Endodermal cell (in vitro differentiated cells): ENCODE measurements around the gene NUP58. TPM values are rescaled to one million over a fixed set of nuclear protein-coding genes. Genes with fewer than 3 reads are reported as not detected.

ENCODE experiments used
- DNase-seq: peaks from one replicate; pipeline ENCODE4 v3.0.0-alpha.2; 2017
- H3K27ac ChIP-seq: 2 replicates; pipeline ENCODE4 v1.5.1; 2013; ENCODE audit warnings: mild to moderate bottlenecking, low read depth, low read length, moderate library complexity
- H3K27me3 ChIP-seq: 2 replicates; pipeline ENCODE4 v1.6.1; 2013; ENCODE audit warnings: mild to moderate bottlenecking, low read length, moderate library complexity; ENCODE audit not compliant: insufficient read depth, control insufficient read depth, poor library complexity, severe bottlenecking
- H3K36me3 ChIP-seq: 2 replicates; pipeline ENCODE4 v1.7.0; 2013; ENCODE audit warnings: mild to moderate bottlenecking, low read length, moderate library complexity; ENCODE audit not compliant: control insufficient read depth, insufficient read depth
- H3K4me1 ChIP-seq: one replicate; pipeline ENCODE4 v1.7.0; 2013; ENCODE audit warnings: low read length; ENCODE audit not compliant: control insufficient read depth, insufficient read depth
- H3K4me3 ChIP-seq: 2 replicates; pipeline ENCODE4 v1.5.1; 2013; ENCODE audit warnings: mild to moderate bottlenecking, low read length, moderate library complexity
- H3K9ac ChIP-seq: 2 replicates; pipeline ENCODE4 v1.6.1; 2013; ENCODE audit warnings: mild to moderate bottlenecking, low read length, moderate library complexity; ENCODE audit not compliant: poor library complexity, severe bottlenecking; ENCODE audit errors: extremely low read depth
- H3K9me3 ChIP-seq: 2 replicates; pipeline ENCODE4 v1.6.1; 2013; ENCODE audit warnings: mild to moderate bottlenecking, low read length, moderate library complexity; ENCODE audit not compliant: control insufficient read depth
- H3K27ac Mint-ChIP-seq: 2 replicates; pipeline ENCODE4 v1.8.0; 2020; ENCODE audit warnings: mixed read lengths
- H3K27me3 Mint-ChIP-seq: 2 replicates; pipeline ENCODE4 v1.8.0; 2021; ENCODE audit warnings: mild to moderate bottlenecking, mixed read lengths; ENCODE audit not compliant: insufficient read depth
- H3K36me3 Mint-ChIP-seq: 2 replicates; pipeline ENCODE4 v1.8.0; 2020; ENCODE audit warnings: low read depth, mixed read lengths
- H3K4me1 Mint-ChIP-seq: 2 replicates; pipeline ENCODE4 v1.8.0; 2020; ENCODE audit warnings: mixed read lengths
- H3K4me3 Mint-ChIP-seq: 2 replicates; pipeline ENCODE4 v1.8.0; 2020; ENCODE audit warnings: mild to moderate bottlenecking, moderate library complexity, mixed read lengths
- H3K9me3 Mint-ChIP-seq: 2 replicates; pipeline ENCODE4 v1.8.0; 2020; ENCODE audit warnings: mild to moderate bottlenecking, mixed read lengths
- WGBS, 2 experiments: methylation state at CpG; one replicate each; pipeline versions ENCODE4 v1.1.5 to v1.1.7; 2013; ENCODE audit warnings: missing lambda C conversion rate in 2 of 2, mixed read lengths in 1 of 2; ENCODE audit not compliant: insufficient coverage in 1 of 2, insufficient read length in 1 of 2; 5-methylcytosine and 5-hydroxymethylcytosine counted together
- total RNA-seq, 2 donors: library from RNA; stranded (reverse); fragmentation: NEBNext Ultra II Directional in 1 of 2; extraction: Animal tissue kit (Norgen Biotek cat#: 25700) in 1 of 2; gene quantifications; 2 replicates in 1 of 2; 3 replicates in 1 of 2; pipeline ENCODE4 v1.2.1, GENCODE V29; 2021
- TF ChIP-seq, protein P1 (sequence below): fragments of 200-600 bp; sonication (generic); conservative IDR thresholded peaks from 2 replicates; pipeline ENCODE4 v1.5.0; 2021; ENCODE audit warnings: antibody characterized with exemption, mild to moderate bottlenecking

Gene NUP58
- total RNA-seq, 2 donors from 2014 or later = 49.7 to 66.4 TPM

GRCh38 chr13:25372284-25373081 lies 71.1 kb downstream of the NUP58 start:
- peak; percentile 79 for DNase-seq
- TF ChIP-seq, protein P1, sequence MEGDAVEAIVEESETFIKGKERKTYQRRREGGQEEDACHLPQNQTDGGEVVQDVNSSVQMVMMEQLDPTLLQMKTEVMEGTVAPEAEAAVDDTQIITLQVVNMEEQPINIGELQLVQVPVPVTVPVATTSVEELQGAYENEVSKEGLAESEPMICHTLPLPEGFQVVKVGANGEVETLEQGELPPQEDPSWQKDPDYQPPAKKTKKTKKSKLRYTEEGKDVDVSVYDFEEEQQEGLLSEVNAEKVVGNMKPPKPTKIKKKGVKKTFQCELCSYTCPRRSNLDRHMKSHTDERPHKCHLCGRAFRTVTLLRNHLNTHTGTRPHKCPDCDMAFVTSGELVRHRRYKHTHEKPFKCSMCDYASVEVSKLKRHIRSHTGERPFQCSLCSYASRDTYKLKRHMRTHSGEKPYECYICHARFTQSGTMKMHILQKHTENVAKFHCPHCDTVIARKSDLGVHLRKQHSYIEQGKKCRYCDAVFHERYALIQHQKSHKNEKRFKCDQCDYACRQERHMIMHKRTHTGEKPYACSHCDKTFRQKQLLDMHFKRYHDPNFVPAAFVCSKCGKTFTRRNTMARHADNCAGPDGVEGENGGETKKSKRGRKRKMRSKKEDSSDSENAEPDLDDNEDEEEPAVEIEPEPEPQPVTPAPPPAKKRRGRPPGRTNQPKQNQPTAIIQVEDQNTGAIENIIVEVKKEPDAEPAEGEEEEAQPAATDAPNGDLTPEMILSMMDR = peak; percentile 29
- H3K4me1 ChIP-seq = no peaks in the 10 kb centered on the region
- Mint-ChIP-seq H3K27ac (no peak overlapping the region), H3K4me3 (peak overlapping the region; percentile 65), H3K36me3 (no peaks in the 10 kb centered on the region), H3K4me1 (peaks cover 2% of the 10 kb centered on the region), H3K27me3 (peaks cover 61% of the 10 kb centered on the region), H3K9me3 (no peaks in the 10 kb centered on the region)
- WGBS, 2 experiments = 23 to 48% methylated on average over 40 to 82 of the region's 82 CpGs
- no peak overlapping the region for H3K27ac ChIP-seq
- no peaks in the 10 kb centered on the region for H3K9me3 ChIP-seq
- H3K27me3 ChIP-seq = peaks cover 71% of the 10 kb centered on the region
- no peak overlapping the region for H3K9ac ChIP-seq
- peak overlapping the region; percentile 70 for H3K4me3 ChIP-seq
- H3K36me3 ChIP-seq = no peaks in the 10 kb centered on the region

DNA sequence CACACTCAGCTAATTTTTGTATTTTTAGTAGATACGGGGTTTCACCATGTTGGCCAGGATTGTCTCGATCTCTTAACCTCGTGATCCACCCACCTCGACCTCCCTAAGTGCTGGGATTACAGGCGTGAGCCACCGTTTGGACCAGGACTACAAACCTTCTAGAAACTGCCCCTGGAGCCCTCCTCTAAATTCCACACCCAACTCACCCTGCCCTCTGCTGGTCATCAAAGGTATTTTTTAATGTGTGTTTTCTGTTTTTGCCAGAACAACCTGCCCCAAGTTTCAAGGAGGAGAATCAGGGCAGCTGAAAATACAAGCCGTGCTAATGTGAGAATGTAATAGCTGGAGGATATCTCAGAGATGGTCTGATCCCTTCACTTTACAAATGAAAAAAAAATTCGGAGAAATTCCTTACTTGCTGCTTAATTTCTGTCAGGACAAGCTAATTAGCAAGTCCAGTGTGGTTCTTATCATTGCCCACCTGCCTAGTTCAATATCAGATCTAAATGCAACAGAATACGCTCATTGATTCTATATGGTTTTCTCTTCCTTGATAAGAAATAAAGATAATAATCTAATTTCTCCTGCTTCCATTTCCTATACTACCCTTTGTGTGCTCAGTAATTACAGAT lies 74.4 kb downstream of the NUP58 start:
- Histone ChIP-seq H3K27me3 (peaks cover 42% of the 10 kb centered on the region), H3K4me1 (peaks cover 3% of the 10 kb centered on the region), H3K36me3 (no peaks in the 10 kb centered on the region), H3K9ac (no peak overlapping the region), H3K9me3 (no peaks in the 10 kb centered on the region), H3K4me3 (no peak overlapping the region), H3K27ac (no peak overlapping the region)
- Mint-ChIP-seq H3K4me1 (peaks cover 15% of the 10 kb centered on the region), H3K9me3 (no peaks in the 10 kb centered on the region), H3K36me3 (no peaks in the 10 kb centered on the region), H3K4me3 (no peak overlapping the region), H3K27me3 (peaks cover 38% of the 10 kb centered on the region), H3K27ac (no peak overlapping the region)
- TF ChIP-seq, protein P1 = peak; percentile 78
- WGBS, 2 experiments = 51 to 52% methylated on average over 6 to 8 of the region's 9 CpGs
- peak; percentile 76 for DNase-seq

DNA sequence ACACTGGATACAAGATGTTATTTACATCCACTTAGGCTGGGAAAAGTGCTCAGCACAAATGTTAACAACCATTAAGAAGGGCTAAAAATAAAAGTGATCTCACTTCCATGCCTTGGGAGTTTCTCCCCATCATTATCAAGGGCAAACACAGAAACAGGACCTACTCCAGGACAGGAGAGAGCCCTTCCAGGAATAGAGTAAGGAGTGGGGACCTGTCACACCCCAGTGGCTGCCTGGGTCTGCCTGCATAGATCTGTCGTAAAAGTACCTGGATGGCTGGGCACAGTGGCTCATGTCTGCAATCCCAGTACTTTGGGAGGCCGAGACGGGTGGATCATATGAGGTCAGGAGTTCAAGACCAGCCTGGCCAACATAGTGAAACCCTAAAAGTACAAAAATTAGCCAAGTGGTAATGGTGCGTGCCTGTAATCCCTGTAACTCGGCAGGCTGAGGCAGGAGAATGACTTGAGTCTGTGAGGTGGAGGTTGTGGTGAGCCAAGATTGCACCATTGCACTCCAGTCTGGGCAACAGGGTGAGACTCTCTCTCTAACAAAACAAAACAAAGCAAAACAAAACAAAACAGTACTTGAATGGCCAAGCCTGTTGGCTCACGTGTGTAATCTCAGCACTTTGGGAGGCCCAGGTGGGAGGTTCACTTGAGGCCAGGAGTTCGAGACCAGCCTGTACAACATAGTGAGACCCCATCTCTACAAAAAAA lies 76.0 kb downstream of the NUP58 start:
- no peaks in the 10 kb centered on the region for H3K36me3 Mint-ChIP-seq
- DNase-seq = no peak
- Histone ChIP-seq H3K4me3 (no peak overlapping the region), H3K27ac (no peak overlapping the region), H3K36me3 (no peaks in the 10 kb centered on the region), H3K27me3 (peaks cover 29% of the 10 kb centered on the region), H3K4me1 (peaks cover 3% of the 10 kb centered on the region), H3K9me3 (no peaks in the 10 kb centered on the region), H3K9ac (no peak overlapping the region)
- H3K9me3 Mint-ChIP-seq = no peaks in the 10 kb centered on the region
- TF ChIP-seq, protein P1 = no peak
- peaks cover 28% of the 10 kb centered on the region for H3K27me3 Mint-ChIP-seq
- peaks cover 15% of the 10 kb centered on the region for H3K4me1 Mint-ChIP-seq
- H3K27ac Mint-ChIP-seq = no peak overlapping the region
- 90 to 97% methylated on average over 5 to 7 of the region's 7 CpGs for WGBS, 2 experiments
- H3K4me3 Mint-ChIP-seq = no peak overlapping the region
